Body of pancreas (tissue), 4 donors: ENCODE data around the gene SV2A.

Experiments
- CTCF ChIP-seq, 7 experiments: fragments of 450-650 bp in 4 of 7; fragments of 200-600 bp in 3 of 7; sonication (generic) in 3 of 7; IDR thresholded peaks; one replicate each; pipeline ENCODE4 v1.5.1; 2016 to 2019; ENCODE audit warnings: antibody characterized with exemption in 7 of 7
- POLR2A ChIP-seq, 3 donors: fragments of 450-650 bp; IDR thresholded peaks; one replicate each; pipeline ENCODE4 v1.6.1; 2016; ENCODE audit warnings: antibody characterized with exemption in 3 of 3, mild to moderate bottlenecking in 2 of 3

- no peak for TF ChIP-seq CTCF (IDR thresholded peaks at IDR 0.05)
- TF ChIP-seq POLR2A (IDR thresholded peaks at IDR 0.05), result no peak
These were observed 2.0 kb downstream of the SV2A start for GRCh38 chr1:149915429-149916192.
